Astrocyte of the cerebellum (primary cell): ENCODE results near the gene HDAC9.
A peak's percentile ranks its signal among the peaks of the same experiment; 100 is the strongest.

Experiments used
- DNase-seq: peaks from one replicate; pipeline ENCODE4 v3.0.0-alpha.2; 2011; ENCODE audit warnings: low read depth
- H3K4me3 ChIP-seq: 2 replicates; pipeline ENCODE4 v1.5.1; 2011; ENCODE audit warnings: mild to moderate bottlenecking, low read depth, low read length, moderate library complexity
- in situ Hi-C: cut with HindIII; loops from 2 replicates; pipeline ENCODE4 v1.10.0; 2017; ENCODE audit warnings: low sequenced_read_pairs
- TF ChIP-seq, protein P1 (sequence below): IDR thresholded peaks from 2 replicates; pipeline ENCODE4 v1.5.1; 2012; ENCODE audit warnings: low read length, low read depth, moderate library complexity, mild to moderate bottlenecking; ENCODE audit errors: missing control alignments

Gene HDAC9

DNA sequence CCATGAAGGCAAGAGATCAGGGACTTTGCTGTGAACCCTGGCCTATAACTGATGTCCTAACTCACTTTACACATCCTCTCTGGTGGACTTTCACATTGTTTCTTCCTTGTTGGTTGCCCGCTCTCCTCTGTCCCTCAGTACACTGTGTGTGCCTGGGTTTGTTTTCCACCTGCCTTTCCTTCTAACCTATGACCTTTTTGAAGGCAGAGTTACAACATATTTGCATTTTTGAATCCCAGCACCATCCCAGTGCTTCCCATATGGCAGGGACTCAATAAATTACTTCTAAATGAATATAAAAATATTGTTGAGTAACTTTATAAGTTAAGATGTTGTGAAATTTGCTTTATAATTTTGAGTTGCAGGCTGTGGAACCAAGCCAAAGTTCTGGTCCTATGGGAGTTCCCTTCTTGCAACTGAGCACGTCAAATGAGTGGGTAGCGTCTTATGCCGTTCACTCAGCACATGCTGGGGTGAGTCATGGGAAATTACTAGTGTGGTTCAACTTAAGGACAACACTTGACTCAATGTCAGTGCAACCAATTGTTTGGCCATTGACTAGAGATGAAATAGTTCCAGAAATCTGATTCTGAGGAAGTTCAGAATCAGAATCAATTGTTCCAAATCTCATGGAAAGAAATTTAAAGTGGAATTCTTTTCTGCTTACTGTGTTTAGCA is 370.9 kb downstream of the HDAC9 start:
- TF ChIP-seq, protein P1, sequence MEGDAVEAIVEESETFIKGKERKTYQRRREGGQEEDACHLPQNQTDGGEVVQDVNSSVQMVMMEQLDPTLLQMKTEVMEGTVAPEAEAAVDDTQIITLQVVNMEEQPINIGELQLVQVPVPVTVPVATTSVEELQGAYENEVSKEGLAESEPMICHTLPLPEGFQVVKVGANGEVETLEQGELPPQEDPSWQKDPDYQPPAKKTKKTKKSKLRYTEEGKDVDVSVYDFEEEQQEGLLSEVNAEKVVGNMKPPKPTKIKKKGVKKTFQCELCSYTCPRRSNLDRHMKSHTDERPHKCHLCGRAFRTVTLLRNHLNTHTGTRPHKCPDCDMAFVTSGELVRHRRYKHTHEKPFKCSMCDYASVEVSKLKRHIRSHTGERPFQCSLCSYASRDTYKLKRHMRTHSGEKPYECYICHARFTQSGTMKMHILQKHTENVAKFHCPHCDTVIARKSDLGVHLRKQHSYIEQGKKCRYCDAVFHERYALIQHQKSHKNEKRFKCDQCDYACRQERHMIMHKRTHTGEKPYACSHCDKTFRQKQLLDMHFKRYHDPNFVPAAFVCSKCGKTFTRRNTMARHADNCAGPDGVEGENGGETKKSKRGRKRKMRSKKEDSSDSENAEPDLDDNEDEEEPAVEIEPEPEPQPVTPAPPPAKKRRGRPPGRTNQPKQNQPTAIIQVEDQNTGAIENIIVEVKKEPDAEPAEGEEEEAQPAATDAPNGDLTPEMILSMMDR: no peak
- peak; percentile 96 for DNase-seq
- in situ Hi-C loops: no loop called here
- no peak overlapping the region for H3K4me3 ChIP-seq

DNA sequence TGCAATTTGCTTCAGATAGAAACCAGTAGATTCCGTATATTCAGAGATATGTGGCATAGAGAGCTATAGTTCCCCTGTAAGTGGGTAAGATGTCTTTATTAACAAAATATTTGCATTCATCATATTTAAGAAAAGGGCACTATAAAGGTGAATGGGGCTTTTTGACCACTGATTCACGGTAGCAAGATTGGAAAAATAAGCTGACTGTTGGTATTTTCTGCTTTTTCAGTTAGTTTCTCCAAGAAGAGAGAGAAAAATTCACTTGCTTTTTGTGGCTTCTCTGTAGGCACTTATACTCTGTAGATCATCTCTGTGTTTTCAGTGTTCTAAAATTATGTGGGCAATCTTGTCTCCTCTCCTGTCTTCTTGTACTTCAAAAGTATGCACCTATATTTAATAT is 376.8 kb downstream of the HDAC9 start:
- H3K4me3 ChIP-seq: no peak overlapping the region
- DNase-seq: no peak
- TF ChIP-seq, protein P1: no peak
- in situ Hi-C loops: no loop called here

DNA sequence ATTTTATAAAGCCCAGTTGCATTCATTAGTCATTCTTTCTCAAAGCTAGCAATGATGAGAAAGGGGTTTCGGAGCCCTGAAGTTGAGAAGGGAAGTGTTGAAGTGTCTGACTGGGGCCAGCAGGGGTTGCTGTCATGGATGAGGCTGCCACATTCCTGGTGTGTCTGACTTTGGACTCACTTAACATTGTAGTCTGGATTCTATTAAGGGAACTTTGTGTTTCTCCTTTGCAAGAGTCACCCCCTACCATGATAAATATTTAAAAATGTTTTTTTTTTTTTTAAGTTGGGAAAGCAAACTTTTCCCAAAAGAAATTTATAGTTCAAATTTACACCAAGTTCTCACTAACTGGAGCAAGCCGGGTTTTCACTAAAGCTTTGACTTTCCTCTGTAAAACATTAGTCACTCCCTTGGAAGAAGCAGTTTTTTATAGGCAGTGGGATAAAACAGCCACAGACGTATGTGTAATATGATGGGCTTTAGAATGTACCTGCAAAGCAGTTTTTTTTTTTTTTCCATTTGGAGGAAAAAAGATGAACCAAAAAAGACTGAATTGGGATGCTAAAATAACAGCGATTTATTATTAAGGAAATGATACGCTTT is 378.3 kb downstream of the HDAC9 start:
- no peak for DNase-seq
- no peak overlapping the region for H3K4me3 ChIP-seq
- in situ Hi-C loops: no loop called here
- TF ChIP-seq, protein P1: peak; percentile 42

DNA sequence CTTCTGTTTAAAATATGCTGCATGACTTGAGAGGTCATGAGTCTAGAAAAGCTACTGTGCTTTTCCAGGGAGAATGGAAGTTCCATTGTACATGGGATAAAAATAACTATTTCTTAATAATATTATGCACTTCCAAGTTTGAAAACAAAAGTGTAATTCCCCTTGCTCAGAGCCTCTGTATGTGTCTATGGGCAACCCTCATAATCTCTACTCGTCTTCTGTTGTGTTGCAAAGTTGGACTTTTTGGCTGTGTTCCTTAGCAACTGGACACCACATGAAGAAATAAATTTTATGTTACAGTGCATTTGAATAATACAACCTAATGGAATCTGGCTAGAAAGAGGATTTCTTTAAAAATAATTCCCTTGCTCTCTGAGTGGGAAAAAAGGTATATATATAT is 379.3 kb downstream of the HDAC9 start:
- H3K4me3 ChIP-seq: no peak overlapping the region
- DNase-seq: no peak
- TF ChIP-seq, protein P1: no peak
- in situ Hi-C loops: no loop called here

DNA sequence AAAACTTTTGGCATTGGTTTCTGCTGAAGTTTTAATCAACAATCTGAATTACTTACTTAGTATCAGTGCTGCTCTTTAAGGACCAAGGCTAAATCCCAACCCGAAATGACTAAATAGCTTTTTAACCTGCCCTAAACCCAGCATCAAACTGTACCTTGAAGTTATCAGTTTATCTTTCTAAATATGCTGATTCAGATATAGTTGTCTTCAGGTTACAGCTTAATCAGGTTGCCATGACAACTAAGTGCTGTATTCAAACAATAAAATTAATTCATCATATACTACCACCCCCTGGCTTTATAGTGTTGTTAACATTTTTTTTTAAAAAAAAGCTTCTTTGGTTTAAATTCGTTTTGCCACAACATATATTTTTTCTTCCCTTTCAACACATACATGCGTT is 382.3 kb downstream of the HDAC9 start:
- no peak overlapping the region for H3K4me3 ChIP-seq
- in situ Hi-C loops: no loop called here
- TF ChIP-seq, protein P1: no peak
- no peak for DNase-seq

DNA sequence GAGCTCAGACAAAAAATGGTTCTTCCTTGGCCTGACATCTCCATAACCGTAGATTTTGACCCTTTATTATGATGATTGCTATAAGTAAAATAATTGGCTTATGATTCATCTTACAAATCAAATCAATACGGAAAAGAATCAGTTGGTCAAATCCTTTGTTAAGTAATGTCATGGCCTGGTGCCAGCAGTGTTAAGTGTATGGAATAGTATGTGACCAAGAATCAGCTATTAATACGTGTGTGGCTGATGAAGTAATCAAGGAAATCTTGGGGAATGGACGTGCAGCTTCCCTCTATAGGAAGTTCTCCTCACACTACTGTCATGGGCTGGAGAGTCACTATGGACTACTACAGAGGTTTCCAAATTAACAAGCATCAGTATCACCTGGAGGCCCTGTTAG is 391.3 kb downstream of the HDAC9 start:
- TF ChIP-seq, protein P1: no peak
- in situ Hi-C loops: no loop called here
- no peak for DNase-seq
- no peak overlapping the region for H3K4me3 ChIP-seq

DNA sequence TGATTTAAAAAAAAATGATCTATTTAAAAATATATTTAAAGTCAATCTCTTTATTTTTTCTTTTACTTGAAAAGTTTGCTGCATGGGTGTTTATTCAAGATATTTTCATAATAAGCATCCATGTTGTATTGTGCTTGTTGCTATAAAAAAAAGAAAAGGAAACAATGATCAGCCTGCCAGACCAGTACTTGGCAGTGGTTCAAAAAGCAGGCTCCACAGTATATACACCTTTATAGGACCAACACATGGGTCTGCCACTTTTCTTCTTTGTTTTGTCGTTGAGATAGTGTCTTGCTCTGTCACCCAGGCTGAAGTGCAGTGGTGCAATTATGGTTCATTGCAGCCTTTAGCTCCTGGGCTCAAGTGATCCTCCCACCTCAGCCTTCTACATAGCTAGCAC is 393.9 kb downstream of the HDAC9 start:
- no peak overlapping the region for H3K4me3 ChIP-seq
- no peak for DNase-seq
- TF ChIP-seq, protein P1: no peak
- in situ Hi-C loops: no loop called here
